ENCODE data around the gene RASSF5.

RASSF5 gene

GRCh38 chr1:206514813-206515387, 7.6 kb downstream of the RASSF5 start:
- DNase-seq (ENCODE audit: low read depth in 2 of 2), result no peak

GRCh38 chr1:206516728-206516990, 9.3 kb downstream of the RASSF5 start:
- no peak for DNase-seq (ENCODE audit: low read depth in 2 of 2)

- DNase-seq (ENCODE audit: low read depth in 2 of 2), result no peak
Observed at GRCh38 chr1:206517784-206518183, 10.5 kb downstream of the RASSF5 start.

GRCh38 chr1:206518206-206518605, 10.9 kb downstream of the RASSF5 start:
- DNase-seq (ENCODE audit: low read depth in 2 of 2), result no peak

GRCh38 chr1:206518743-206519142, 11.4 kb downstream of the RASSF5 start:
- DNase-seq (ENCODE audit: low read depth in 2 of 2), result no peak

- no peak for DNase-seq (ENCODE audit: low read depth in 2 of 2)
Observed at GRCh38 chr1:206521127-206521526, 13.8 kb downstream of the RASSF5 start.

- DNase-seq (ENCODE audit: low read depth in 2 of 2), result no peak
Observed at GRCh38 chr1:206521694-206522402, 14.5 kb downstream of the RASSF5 start.

- DNase-seq (ENCODE audit: low read depth in 2 of 2), result no peak
Observed at GRCh38 chr1:206524739-206525364, 17.5 kb downstream of the RASSF5 start.

- DNase-seq (ENCODE audit: low read depth in 2 of 2), result no peak
Observed at GRCh38 chr1:206526064-206526911, 19.0 kb downstream of the RASSF5 start.

GRCh38 chr1:206529425-206529824, 22.1 kb downstream of the RASSF5 start:
- no peak for DNase-seq (ENCODE audit: low read depth in 2 of 2)

- DNase-seq (ENCODE audit: low read depth in 2 of 2), result no peak
Observed at GRCh38 chr1:206532368-206532767, 25.0 kb downstream of the RASSF5 start.

- DNase-seq (ENCODE audit: low read depth in 2 of 2), result no peak
Observed at GRCh38 chr1:206534552-206534951, 27.2 kb downstream of the RASSF5 start.

GRCh38 chr1:206535853-206536188, 28.5 kb downstream of the RASSF5 start:
- no peak for DNase-seq (ENCODE audit: low read depth in 2 of 2)

- no peak for DNase-seq (ENCODE audit: low read depth in 2 of 2)
Observed at GRCh38 chr1:206537141-206537540, 29.8 kb downstream of the RASSF5 start.

- DNase-seq (ENCODE audit: low read depth in 2 of 2), result no peak
Observed at GRCh38 chr1:206538086-206538770, 30.9 kb downstream of the RASSF5 start.

GRCh38 chr1:206538901-206539640, 31.7 kb downstream of the RASSF5 start:
- DNase-seq (ENCODE audit: low read depth in 2 of 2), result no peak

GRCh38 chr1:206540044-206540780, 32.9 kb downstream of the RASSF5 start:
- DNase-seq (ENCODE audit: low read depth in 2 of 2), result no peak

GRCh38 chr1:206541236-206541833, 34.0 kb downstream of the RASSF5 start:
- no peak for DNase-seq (ENCODE audit: low read depth in 2 of 2)

- peak in 1 of 2 experiments; percentile 21 for DNase-seq (ENCODE audit: low read depth in 2 of 2)
Observed at GRCh38 chr1:206544562-206545257, 37.4 kb downstream of the RASSF5 start.

GRCh38 chr1:206545351-206545750, 38.0 kb downstream of the RASSF5 start:
- no peak for DNase-seq (ENCODE audit: low read depth in 2 of 2)
